ENCODE data around the gene DLX4. TPM values are rescaled to one million over a fixed set of nuclear protein-coding genes. Genes with fewer than 3 reads are reported as not detected.

The DLX4 gene, protein sequence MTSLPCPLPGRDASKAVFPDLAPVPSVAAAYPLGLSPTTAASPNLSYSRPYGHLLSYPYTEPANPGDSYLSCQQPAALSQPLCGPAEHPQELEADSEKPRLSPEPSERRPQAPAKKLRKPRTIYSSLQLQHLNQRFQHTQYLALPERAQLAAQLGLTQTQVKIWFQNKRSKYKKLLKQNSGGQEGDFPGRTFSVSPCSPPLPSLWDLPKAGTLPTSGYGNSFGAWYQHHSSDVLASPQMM
- 1 to 10 TPM in 1 of 2 donors, under 1 TPM in 1; 0.28 to 1.0 TPM for polyA plus RNA-seq

DNA sequence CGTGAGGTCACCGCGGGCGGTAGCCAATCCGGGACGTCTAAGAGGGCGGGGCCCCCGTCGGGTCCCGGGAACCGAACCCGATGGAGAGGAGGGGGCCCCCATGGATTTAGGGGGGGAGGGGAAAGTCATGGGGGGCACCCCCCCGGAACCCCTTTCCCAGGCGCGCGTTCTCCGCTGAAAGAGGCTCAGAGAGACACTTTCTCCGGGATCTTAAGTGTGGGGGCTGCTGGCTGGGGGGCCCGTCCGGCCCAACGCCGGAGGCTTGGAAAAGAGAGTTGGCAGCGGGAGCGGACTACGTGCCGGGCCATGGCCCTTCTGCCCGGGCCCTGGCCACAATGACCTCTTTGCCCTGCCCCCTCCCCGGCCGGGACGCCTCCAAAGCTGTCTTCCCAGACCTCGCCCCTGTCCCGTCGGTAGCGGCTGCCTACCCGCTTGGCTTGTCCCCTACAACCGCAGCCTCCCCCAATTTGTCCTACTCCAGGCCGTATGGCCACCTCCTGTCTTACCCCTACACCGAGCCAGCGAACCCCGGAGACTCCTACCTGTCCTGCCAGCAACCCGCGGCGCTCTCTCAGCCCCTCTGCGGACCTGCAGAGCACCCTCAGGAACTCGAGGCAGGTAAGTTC lies at the start of gene DLX4:
Gene DLX4 (plus strand): TSS at position 57 of the 626 bp plus-strand sequence. CDS start 279 bp downstream, at position 336.
- peak within 1 kb of the TSS; percentile 49 to 52 for H3K4me3 ChIP-seq (ENCODE audit: low read depth in 1 of 2, low read length in 2 of 2)
- peaks cover 0 to 25% of the 10 kb centered on the region in 2 donors for H3K27me3 ChIP-seq (ENCODE audit: control insufficient read depth in 1 of 2, insufficient read depth in 2 of 2, low read length in 2 of 2)
- H3K27ac ChIP-seq (ENCODE audit: low read depth in 2 of 2, low read length in 1 of 2), result no peak within 1 kb of the TSS

DNA sequence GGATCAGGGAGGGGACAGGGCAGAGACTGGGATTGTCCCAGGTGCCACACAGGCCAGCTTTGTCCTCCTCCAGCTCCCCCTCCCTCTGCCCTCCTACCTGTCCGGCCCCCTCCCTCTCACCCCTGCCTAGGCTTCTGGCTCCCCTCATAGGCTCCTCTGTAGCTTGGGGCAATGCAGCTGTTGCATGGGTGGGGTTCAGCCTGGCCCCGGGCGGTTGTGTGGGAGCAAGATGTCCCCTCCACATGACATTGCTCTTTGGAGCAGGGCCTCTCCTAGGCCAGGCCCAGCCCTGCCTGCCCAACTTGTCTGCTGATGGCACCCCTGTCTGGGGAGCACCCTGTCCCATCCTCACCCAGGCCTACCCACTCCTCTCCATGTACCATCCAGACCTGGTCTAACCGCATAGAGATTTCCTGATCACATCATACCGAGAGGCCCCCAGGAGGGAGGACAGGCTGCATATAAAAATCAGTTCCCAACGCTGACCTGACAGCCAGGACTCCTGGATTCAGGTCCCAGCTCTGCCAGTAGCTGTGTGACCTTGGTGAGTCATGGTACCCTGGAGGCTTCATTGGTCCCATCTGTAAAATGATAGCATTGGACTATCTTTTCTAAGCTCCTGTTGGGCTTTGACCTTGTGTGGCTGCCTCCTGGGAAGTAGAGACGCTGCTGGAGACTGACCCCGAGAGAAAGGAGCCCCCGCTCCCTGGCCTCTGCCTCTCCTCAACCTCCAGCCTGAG lies 48.8 kb upstream of the DLX4 start:
- Histone ChIP-seq H3K27ac (ENCODE audit: low read depth in 2 of 2, low read length in 1 of 2) (no peak overlapping the region), H3K36me3 (ENCODE audit: control insufficient read depth in 2 of 2, insufficient read depth in 2 of 2, low read length in 1 of 2) (no peaks in the 10 kb centered on the region), H3K27me3 (ENCODE audit: control insufficient read depth in 1 of 2, insufficient read depth in 2 of 2, low read length in 2 of 2) (no peaks in the 10 kb centered on the region), H3K9me3 (ENCODE audit: control insufficient read depth in 2 of 2, insufficient read depth in 1 of 2, low read depth in 1 of 2, low read length in 1 of 2) (no peaks in the 10 kb centered on the region), H3K4me3 (ENCODE audit: low read depth in 1 of 2, low read length in 2 of 2) (no peak overlapping the region), H3K4me1 (ENCODE audit: control insufficient read depth in 2 of 2, insufficient read depth in 2 of 2, low read length in 1 of 2) (no peaks in the 10 kb centered on the region)
- 76 to 77% methylated on average over 9 of the region's 9 CpGs for WGBS, 2 donors

More for the DNA sequence above, at the start of gene DLX4:
- Histone ChIP-seq H3K4me1 (ENCODE audit: control insufficient read depth in 2 of 2, insufficient read depth in 2 of 2, low read length in 1 of 2) (peaks cover 3% of the 10 kb centered on the region in 2 donors), H3K9me3 (ENCODE audit: control insufficient read depth in 2 of 2, insufficient read depth in 1 of 2, low read depth in 1 of 2, low read length in 1 of 2) (peaks cover 0 to 2% of the 10 kb centered on the region in 2 donors), H3K36me3 (ENCODE audit: control insufficient read depth in 2 of 2, insufficient read depth in 2 of 2, low read length in 1 of 2) (no peaks in the 10 kb centered on the region)
- 2 to 3% methylated on average over 34 to 45 of the region's 45 CpGs for WGBS, 2 donors

DNA sequence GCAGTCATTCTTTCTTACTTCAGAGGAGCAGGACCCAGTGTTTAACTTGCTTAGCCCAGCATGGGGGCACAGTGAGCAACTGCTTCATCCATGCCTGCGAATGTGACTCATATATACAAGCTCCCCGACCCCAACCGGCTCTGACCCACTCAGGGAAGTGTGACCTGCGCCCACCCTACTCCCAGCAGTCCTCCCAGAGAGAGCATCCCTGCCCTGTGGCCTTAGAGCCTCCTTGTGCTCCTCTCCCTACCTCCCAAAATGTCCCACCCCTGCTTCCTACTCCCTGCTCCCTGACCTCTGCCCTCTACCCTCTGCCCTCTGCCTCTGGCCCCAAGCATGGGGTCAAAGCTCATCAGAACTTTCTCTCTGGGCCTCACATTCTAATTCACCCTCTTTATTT lies 46.9 kb upstream of the DLX4 start:
- no peak overlapping the region for H3K4me3 ChIP-seq (ENCODE audit: low read depth in 1 of 2, low read length in 2 of 2)
- 73 to 75% methylated on average over 4 of the region's 4 CpGs for WGBS, 2 donors
- no peaks in the 10 kb centered on the region for H3K4me1 ChIP-seq (ENCODE audit: control insufficient read depth in 2 of 2, insufficient read depth in 2 of 2, low read length in 1 of 2)
- no peaks in the 10 kb centered on the region for H3K36me3 ChIP-seq (ENCODE audit: control insufficient read depth in 2 of 2, insufficient read depth in 2 of 2, low read length in 1 of 2)
- H3K27me3 ChIP-seq (ENCODE audit: control insufficient read depth in 1 of 2, insufficient read depth in 2 of 2, low read length in 2 of 2), result no peaks in the 10 kb centered on the region
- H3K27ac ChIP-seq (ENCODE audit: low read depth in 2 of 2, low read length in 1 of 2), result no peak overlapping the region
- no peaks in the 10 kb centered on the region for H3K9me3 ChIP-seq (ENCODE audit: control insufficient read depth in 2 of 2, insufficient read depth in 1 of 2, low read depth in 1 of 2, low read length in 1 of 2)

DNA sequence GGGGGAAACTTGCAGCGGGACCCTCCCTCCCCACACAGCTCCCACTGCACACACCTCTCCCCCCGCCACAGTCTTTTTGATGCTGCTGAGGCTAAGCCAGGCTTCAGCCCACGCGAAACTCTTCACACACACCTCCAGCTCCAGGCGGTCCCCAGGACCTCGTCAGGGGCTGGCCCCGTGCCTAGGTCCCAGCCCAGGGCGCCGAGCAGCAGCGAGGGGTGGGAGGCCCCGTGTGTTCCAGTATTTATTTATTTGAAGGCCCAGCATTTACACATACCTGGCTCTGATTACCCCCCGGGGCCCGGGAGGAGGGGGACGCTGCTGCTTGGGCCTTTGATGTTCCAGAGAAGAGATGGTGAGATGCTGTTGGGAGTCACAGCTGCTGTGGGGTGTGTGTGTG lies 44.9 kb upstream of the DLX4 start:
- Histone ChIP-seq H3K4me3 (ENCODE audit: low read depth in 1 of 2, low read length in 2 of 2) (no peak overlapping the region), H3K27me3 (ENCODE audit: control insufficient read depth in 1 of 2, insufficient read depth in 2 of 2, low read length in 2 of 2) (no peaks in the 10 kb centered on the region), H3K9me3 (ENCODE audit: control insufficient read depth in 2 of 2, insufficient read depth in 1 of 2, low read depth in 1 of 2, low read length in 1 of 2) (no peaks in the 10 kb centered on the region), H3K4me1 (ENCODE audit: control insufficient read depth in 2 of 2, insufficient read depth in 2 of 2, low read length in 1 of 2) (no peaks in the 10 kb centered on the region), H3K36me3 (ENCODE audit: control insufficient read depth in 2 of 2, insufficient read depth in 2 of 2, low read length in 1 of 2) (no peaks in the 10 kb centered on the region), H3K27ac (ENCODE audit: low read depth in 2 of 2, low read length in 1 of 2) (no peak overlapping the region)
- 42 to 43% methylated on average over 14 of the region's 14 CpGs for WGBS, 2 donors

DNA sequence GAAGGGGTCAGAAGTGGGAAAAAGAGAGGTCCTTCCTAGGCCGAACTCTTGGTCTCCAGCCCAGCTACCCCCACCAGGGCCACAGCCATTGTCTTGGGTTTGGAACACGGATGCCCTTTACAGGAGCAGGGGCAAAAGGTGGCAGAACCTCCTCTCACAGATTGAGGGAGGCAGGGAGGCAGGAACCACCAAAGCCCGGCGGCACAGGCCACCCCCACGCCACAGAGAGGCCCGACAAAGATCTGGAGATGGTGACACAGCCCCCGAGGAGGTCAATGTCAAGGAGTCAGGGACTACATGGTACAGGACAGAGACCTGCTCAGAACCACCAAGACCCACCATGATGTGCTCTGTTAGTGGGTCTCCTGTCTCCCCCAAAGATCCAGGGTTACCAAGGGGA lies 44.4 kb upstream of the DLX4 start:
- WGBS, 2 donors, result 86 to 91% methylated on average over 7 of the region's 7 CpGs
- H3K27me3 ChIP-seq (ENCODE audit: control insufficient read depth in 1 of 2, insufficient read depth in 2 of 2, low read length in 2 of 2), result no peaks in the 10 kb centered on the region
- H3K36me3 ChIP-seq (ENCODE audit: control insufficient read depth in 2 of 2, insufficient read depth in 2 of 2, low read length in 1 of 2), result no peaks in the 10 kb centered on the region

DNA sequence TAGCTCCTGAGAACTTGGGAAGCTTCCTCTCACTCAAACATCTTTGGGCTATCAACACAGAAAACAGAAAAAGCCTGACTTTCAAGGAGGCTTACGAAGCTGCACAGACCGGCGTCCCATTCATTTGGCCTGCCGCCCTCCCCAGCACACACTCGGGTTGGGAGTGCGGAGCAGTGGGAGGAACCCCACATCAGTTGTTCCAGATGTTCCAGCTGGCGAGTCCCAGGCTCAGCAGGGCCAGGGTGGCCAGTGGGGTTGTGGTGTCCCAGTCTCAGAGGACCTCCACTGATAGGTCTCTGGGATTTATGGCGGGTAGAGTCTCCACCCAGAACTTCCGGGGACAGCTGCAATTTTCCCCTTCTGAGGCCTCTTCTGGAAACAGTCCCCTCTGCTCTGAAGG lies 43.1 kb upstream of the DLX4 start:
- H3K27ac ChIP-seq (ENCODE audit: low read depth in 2 of 2, low read length in 1 of 2), result no peak overlapping the region
- no peaks in the 10 kb centered on the region for H3K36me3 ChIP-seq (ENCODE audit: control insufficient read depth in 2 of 2, insufficient read depth in 2 of 2, low read length in 1 of 2)
- no peaks in the 10 kb centered on the region for H3K4me1 ChIP-seq (ENCODE audit: control insufficient read depth in 2 of 2, insufficient read depth in 2 of 2, low read length in 1 of 2)
- no peak overlapping the region for H3K4me3 ChIP-seq (ENCODE audit: low read depth in 1 of 2, low read length in 2 of 2)
- no peaks in the 10 kb centered on the region for H3K9me3 ChIP-seq (ENCODE audit: control insufficient read depth in 2 of 2, insufficient read depth in 1 of 2, low read depth in 1 of 2, low read length in 1 of 2)
- WGBS, 2 donors, result 75 to 81% methylated on average over 9 of the region's 9 CpGs
- no peaks in the 10 kb centered on the region for H3K27me3 ChIP-seq (ENCODE audit: control insufficient read depth in 1 of 2, insufficient read depth in 2 of 2, low read length in 2 of 2)

More for the DNA sequence above, 44.4 kb upstream of the DLX4 start:
- H3K27ac ChIP-seq (ENCODE audit: low read depth in 2 of 2, low read length in 1 of 2), result no peak overlapping the region
- H3K9me3 ChIP-seq (ENCODE audit: control insufficient read depth in 2 of 2, insufficient read depth in 1 of 2, low read depth in 1 of 2, low read length in 1 of 2), result no peaks in the 10 kb centered on the region
- no peak overlapping the region for H3K4me3 ChIP-seq (ENCODE audit: low read depth in 1 of 2, low read length in 2 of 2)
- H3K4me1 ChIP-seq (ENCODE audit: control insufficient read depth in 2 of 2, insufficient read depth in 2 of 2, low read length in 1 of 2), result no peaks in the 10 kb centered on the region

DNA sequence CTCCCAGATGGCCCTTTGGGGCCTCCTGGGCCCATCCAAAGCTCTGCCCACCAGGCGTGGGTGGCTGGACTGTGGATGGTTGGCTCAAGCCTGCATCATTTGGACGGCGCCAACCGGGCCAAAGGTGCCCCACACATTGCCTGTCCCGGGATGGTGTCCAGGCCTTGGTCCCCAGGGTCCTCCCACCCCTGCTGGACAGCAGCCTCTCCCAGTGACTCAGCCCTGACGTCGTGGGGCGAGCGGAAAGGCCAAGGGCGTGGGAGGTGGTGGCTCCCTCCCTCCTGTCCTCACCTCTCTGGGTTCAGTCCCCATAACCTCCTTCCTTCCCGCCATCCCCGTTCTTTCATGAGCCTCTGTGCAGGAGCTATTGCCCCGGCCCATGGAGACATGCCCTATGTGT lies 42.1 kb upstream of the DLX4 start:
- no peak overlapping the region for H3K4me3 ChIP-seq (ENCODE audit: low read depth in 1 of 2, low read length in 2 of 2)

DNA sequence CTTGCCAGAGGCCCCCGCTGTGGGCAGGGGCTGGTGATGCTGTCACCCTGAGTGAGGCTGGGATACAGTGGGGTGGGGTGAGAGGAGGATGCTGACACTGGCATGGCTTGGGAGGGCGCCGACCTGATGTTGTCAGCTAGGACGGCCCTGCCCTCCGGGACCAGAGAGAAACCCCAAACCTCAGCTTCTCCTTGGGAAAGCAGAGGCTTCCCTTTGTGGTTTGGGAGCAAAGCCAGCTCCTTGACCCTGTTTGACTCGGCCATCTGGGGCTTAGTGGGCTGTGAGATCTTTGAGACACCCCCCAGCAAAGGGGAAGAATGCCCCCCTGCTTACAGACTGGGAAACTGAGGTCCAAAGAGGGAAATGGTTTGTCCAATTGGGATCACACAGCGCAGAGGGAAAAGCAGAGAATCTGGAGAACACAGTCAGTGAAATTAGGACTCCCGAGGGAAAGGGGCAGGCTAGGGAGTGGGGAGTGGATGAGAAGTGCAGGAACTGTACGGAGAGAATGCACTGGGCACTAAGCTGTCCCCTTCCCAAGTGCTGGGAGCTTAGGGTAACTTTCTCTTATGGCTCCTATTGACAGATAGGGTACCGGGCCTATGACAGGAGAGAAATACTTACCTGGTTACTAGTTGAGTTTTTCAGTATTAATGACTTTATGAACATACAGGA lies 40.7 kb upstream of the DLX4 start:
- Histone ChIP-seq H3K9me3 (ENCODE audit: control insufficient read depth in 2 of 2, insufficient read depth in 1 of 2, low read depth in 1 of 2, low read length in 1 of 2) (no peaks in the 10 kb centered on the region), H3K27me3 (ENCODE audit: control insufficient read depth in 1 of 2, insufficient read depth in 2 of 2, low read length in 2 of 2) (no peaks in the 10 kb centered on the region), H3K27ac (ENCODE audit: low read depth in 2 of 2, low read length in 1 of 2) (no peak overlapping the region), H3K36me3 (ENCODE audit: control insufficient read depth in 2 of 2, insufficient read depth in 2 of 2, low read length in 1 of 2) (no peaks in the 10 kb centered on the region), H3K4me3 (ENCODE audit: low read depth in 1 of 2, low read length in 2 of 2) (no peak overlapping the region), H3K4me1 (ENCODE audit: control insufficient read depth in 2 of 2, insufficient read depth in 2 of 2, low read length in 1 of 2) (no peaks in the 10 kb centered on the region)
- WGBS, 2 donors, result 55 to 58% methylated on average over 10 of the region's 10 CpGs

More for the DNA sequence above, 42.1 kb upstream of the DLX4 start:
- Histone ChIP-seq H3K9me3 (ENCODE audit: control insufficient read depth in 2 of 2, insufficient read depth in 1 of 2, low read depth in 1 of 2, low read length in 1 of 2) (no peaks in the 10 kb centered on the region), H3K27ac (ENCODE audit: low read depth in 2 of 2, low read length in 1 of 2) (no peak overlapping the region), H3K36me3 (ENCODE audit: control insufficient read depth in 2 of 2, insufficient read depth in 2 of 2, low read length in 1 of 2) (no peaks in the 10 kb centered on the region), H3K27me3 (ENCODE audit: control insufficient read depth in 1 of 2, insufficient read depth in 2 of 2, low read length in 2 of 2) (no peaks in the 10 kb centered on the region), H3K4me1 (ENCODE audit: control insufficient read depth in 2 of 2, insufficient read depth in 2 of 2, low read length in 1 of 2) (no peaks in the 10 kb centered on the region)
- whole genome bisulfite sequencing, 2 donors, result 60 to 68% methylated on average over 13 of the region's 13 CpGs

DNA sequence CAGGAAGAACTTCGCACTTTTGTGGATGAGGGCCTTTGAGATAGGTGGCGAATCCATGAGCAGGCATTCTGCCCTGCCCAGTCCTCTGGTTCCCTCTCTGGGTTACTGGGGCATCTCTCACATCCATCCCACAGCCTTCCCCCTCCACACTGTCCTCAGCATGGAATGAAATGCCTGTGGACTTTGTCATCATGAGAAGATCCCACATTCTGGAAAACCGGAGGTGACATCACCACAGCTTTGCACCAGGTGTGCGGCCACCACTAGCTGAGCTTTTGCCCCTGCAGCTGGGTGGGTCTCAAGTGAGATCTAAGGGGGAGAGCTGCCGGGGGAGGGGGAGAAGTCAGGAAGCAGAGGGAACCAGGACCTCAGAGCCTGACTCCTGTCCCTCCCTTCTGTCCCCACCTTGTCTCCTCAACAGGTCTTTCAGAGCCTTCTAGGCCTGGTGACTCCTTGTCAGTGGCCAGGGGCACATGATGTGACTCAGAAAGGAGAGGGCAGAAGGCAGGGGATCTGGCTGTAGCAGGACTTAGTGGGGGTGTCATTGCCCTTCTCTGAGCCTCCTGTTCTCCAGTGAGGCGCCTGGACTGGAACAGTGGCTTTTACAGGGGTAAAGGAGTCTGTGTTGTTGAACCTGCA lies 40.0 kb upstream of the DLX4 start:
- H3K27me3 ChIP-seq (ENCODE audit: control insufficient read depth in 1 of 2, insufficient read depth in 2 of 2, low read length in 2 of 2), result no peaks in the 10 kb centered on the region
- H3K36me3 ChIP-seq (ENCODE audit: control insufficient read depth in 2 of 2, insufficient read depth in 2 of 2, low read length in 1 of 2), result no peaks in the 10 kb centered on the region
- no peak overlapping the region for H3K4me3 ChIP-seq (ENCODE audit: low read depth in 1 of 2, low read length in 2 of 2)
- no peaks in the 10 kb centered on the region for H3K4me1 ChIP-seq (ENCODE audit: control insufficient read depth in 2 of 2, insufficient read depth in 2 of 2, low read length in 1 of 2)
- H3K27ac ChIP-seq (ENCODE audit: low read depth in 2 of 2, low read length in 1 of 2), result no peak overlapping the region
- H3K9me3 ChIP-seq (ENCODE audit: control insufficient read depth in 2 of 2, insufficient read depth in 1 of 2, low read depth in 1 of 2, low read length in 1 of 2), result no peaks in the 10 kb centered on the region
- WGBS, 2 donors, result 73 to 87% methylated on average over 6 of the region's 6 CpGs
